Esophagus squamous epithelium (tissue), 5 donors: Measurements from ENCODE around the gene KDM1B. TPM values are rescaled to one million over a fixed set of nuclear protein-coding genes. Genes with fewer than 3 reads are reported as not detected.

Experiments
- DNase-seq: peaks from one replicate; lab custom pipeline; 2025; lab: John Stamatoyannopoulos, UW
- H3K27ac ChIP-seq, 4 donors: fragments of 200-600 bp; sonication (generic); one replicate each; pipeline ENCODE4 v1.5.1; 2016 to 2019; ENCODE audit warnings: mild to moderate bottlenecking in 1 of 4
- H3K27me3 ChIP-seq, 4 donors: fragments of 200-600 bp; sonication (generic); 1 replicate in 3 of 4; 2 replicates in 1 of 4; pipeline versions ENCODE4 v1.5.1 to v1.6.0; 2017 to 2021; ENCODE audit warnings: antibody characterized with exemption in 1 of 4
- H3K36me3 ChIP-seq, 3 donors: fragments of 200-600 bp; sonication (generic); one replicate each; pipeline ENCODE4 v1.5.1; 2016 to 2019
- H3K4me1 ChIP-seq, 3 donors: fragments of 200-600 bp; sonication (generic); one replicate each; pipeline ENCODE4 v1.5.1; 2017 to 2019
- H3K4me3 ChIP-seq, 4 donors: fragments of 200-600 bp; sonication (generic); 1 replicate in 3 of 4; 2 replicates in 1 of 4; pipeline ENCODE4 v1.5.1; 2016 to 2019; ENCODE audit warnings: mild to moderate bottlenecking in 2 of 4, moderate library complexity in 1 of 4
- H3K9me3 ChIP-seq, 3 donors: fragments of 200-600 bp; sonication (generic); one replicate each; pipeline ENCODE4 v1.5.1; 2016 to 2019
- POLR2A ChIP-seq, 4 donors: fragments of 450-650 bp; IDR thresholded peaks; one replicate each; pipeline ENCODE4 v1.6.1; 2017; ENCODE audit warnings: antibody characterized with exemption in 4 of 4, mild to moderate bottlenecking in 4 of 4, moderate library complexity in 3 of 4
- WGBS, 2 donors: methylation state at CpG; one replicate each; pipeline ENCODE4 v1.1.5; 2018; 5-methylcytosine and 5-hydroxymethylcytosine counted together
- intact Hi-C: fragments of 100-400 bp; cut with DNase I; formaldehyde crosslinking; loops from one replicate; pipeline ENCODE4 v1.15.0; 2022
- total RNA-seq, 4 donors: library from RNA; depleted of rRNA; stranded (reverse); fragments of >200 nt; gene quantifications; one replicate each; pipeline ENCODE4 v1.1.0, GENCODE V29; 2016
- TF ChIP-seq, protein P1 (sequence below), 6 experiments: fragments of 450-650 bp in 4 of 6; fragments of 200-600 bp in 2 of 6; sonication (generic) in 2 of 6; IDR thresholded peaks; one replicate each; pipeline ENCODE4 v1.5.1; 2016 to 2019; ENCODE audit warnings: antibody characterized with exemption in 6 of 6, mild to moderate bottlenecking in 4 of 6, moderate library complexity in 4 of 6
- donor health status: DM: yes; HTN: yes; CAD: no.

The KDM1B gene
- total RNA-seq, 4 donors from 2014 or later = 12.2 to 24.5 (median 18.2) TPM

DNA sequence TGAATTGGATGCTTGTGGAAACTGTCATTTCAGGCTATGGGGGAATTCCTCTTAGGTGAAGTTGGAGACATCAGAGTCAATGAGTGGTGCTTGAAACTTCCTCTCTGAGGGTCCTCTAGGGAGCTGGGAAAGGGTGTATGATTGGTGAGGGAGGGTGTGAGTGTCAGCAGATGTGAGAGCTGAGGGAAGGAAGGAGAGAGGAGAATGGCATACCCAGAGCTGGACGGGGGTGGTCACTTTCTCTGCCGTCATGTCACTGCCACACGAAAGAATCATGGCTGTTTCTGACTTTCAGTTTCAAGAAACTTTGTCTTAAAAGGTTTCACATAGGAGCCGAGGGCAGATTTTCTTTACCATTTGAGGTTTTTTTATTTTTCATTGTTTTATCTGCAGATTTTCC is 58.8 kb downstream of the KDM1B start:
- H3K27me3 ChIP-seq = no peaks in the 10 kb centered on the region
- peaks cover 0 to 75% (median 5%) of the 10 kb centered on the region in 3 donors for H3K36me3 ChIP-seq
- no peak for TF ChIP-seq POLR2A (IDR thresholded peaks at IDR 0.05)
- TF ChIP-seq, protein P1, sequence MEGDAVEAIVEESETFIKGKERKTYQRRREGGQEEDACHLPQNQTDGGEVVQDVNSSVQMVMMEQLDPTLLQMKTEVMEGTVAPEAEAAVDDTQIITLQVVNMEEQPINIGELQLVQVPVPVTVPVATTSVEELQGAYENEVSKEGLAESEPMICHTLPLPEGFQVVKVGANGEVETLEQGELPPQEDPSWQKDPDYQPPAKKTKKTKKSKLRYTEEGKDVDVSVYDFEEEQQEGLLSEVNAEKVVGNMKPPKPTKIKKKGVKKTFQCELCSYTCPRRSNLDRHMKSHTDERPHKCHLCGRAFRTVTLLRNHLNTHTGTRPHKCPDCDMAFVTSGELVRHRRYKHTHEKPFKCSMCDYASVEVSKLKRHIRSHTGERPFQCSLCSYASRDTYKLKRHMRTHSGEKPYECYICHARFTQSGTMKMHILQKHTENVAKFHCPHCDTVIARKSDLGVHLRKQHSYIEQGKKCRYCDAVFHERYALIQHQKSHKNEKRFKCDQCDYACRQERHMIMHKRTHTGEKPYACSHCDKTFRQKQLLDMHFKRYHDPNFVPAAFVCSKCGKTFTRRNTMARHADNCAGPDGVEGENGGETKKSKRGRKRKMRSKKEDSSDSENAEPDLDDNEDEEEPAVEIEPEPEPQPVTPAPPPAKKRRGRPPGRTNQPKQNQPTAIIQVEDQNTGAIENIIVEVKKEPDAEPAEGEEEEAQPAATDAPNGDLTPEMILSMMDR (IDR thresholded peaks at IDR 0.05) = no peak
- no peak overlapping the region for H3K4me3 ChIP-seq
- no peaks in the 10 kb centered on the region for H3K9me3 ChIP-seq
- no peak for DNase-seq
- H3K27ac ChIP-seq = no peak overlapping the region
- 67 to 82% methylated on average over 4 of the region's 4 CpGs for WGBS, 2 donors
- intact Hi-C loops = no loop called here
- H3K4me1 ChIP-seq = no peaks in the 10 kb centered on the region

DNA sequence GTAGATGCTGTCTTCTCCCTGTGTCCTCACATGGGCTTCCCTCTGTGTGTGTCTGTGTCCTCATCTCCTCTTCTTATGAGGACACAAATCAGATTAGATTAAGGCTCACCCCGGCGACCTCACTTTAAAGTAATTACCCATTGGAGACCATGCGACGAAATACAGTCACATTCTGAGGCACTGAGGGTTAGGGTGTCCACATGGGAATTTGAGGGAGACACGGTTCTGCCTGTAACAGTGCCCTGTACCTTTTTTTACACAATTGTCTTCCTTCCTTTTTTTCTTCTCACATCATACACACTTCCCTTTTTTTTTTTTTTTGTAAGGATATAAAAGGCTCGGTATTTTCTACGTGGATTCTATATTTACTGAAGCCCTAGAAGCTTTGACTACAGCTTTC is 60.2 kb downstream of the KDM1B start:
- Histone ChIP-seq H3K4me1 (peaks cover 0 to 4% (median 0%) of the 10 kb centered on the region in 3 donors), H3K27me3 (no peaks in the 10 kb centered on the region), H3K4me3 (no peak overlapping the region), H3K9me3 (no peaks in the 10 kb centered on the region), H3K36me3 (peaks cover 0 to 78% (median 5%) of the 10 kb centered on the region in 3 donors), H3K27ac (no peak overlapping the region)
- intact Hi-C loops = no loop called here
- DNase-seq = no peak
- no peak for TF ChIP-seq POLR2A (IDR thresholded peaks at IDR 0.05)
- TF ChIP-seq, protein P1 (IDR thresholded peaks at IDR 0.05) = no peak
- WGBS, 2 donors = 56 to 60% methylated on average over 7 of the region's 7 CpGs

DNA sequence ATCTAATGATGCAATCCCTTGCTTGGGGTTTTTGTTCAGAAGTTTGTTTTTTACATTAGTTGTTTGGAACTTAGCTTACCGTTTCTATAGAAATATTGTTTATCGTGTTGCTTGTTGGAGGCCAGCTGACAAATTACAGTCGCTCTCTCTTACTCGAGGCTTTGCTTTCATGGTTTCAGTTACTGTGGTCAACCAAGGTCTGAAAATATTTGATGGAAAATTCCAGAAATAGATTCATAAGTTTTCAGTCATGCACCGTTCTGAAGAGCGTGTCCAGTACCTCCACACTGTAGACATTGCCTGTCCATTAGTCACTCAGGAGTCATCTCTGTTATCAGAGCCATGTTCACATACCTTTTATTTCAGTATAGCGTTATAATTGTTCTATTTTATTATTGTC is 61.2 kb downstream of the KDM1B start:
- Histone ChIP-seq H3K4me3 (no peak overlapping the region), H3K9me3 (no peaks in the 10 kb centered on the region), H3K27me3 (no peaks in the 10 kb centered on the region), H3K36me3 (peaks cover 0 to 88% (median 5%) of the 10 kb centered on the region in 3 donors), H3K4me1 (peaks cover 0 to 4% (median 0%) of the 10 kb centered on the region in 3 donors), H3K27ac (no peak overlapping the region)
- TF ChIP-seq, protein P1 (IDR thresholded peaks at IDR 0.05) = no peak
- no peak for TF ChIP-seq POLR2A (IDR thresholded peaks at IDR 0.05)
- DNase-seq = no peak
- WGBS, 2 donors = 79 to 82% methylated on average over 7 of the region's 7 CpGs
- intact Hi-C loops = no loop called here

DNA sequence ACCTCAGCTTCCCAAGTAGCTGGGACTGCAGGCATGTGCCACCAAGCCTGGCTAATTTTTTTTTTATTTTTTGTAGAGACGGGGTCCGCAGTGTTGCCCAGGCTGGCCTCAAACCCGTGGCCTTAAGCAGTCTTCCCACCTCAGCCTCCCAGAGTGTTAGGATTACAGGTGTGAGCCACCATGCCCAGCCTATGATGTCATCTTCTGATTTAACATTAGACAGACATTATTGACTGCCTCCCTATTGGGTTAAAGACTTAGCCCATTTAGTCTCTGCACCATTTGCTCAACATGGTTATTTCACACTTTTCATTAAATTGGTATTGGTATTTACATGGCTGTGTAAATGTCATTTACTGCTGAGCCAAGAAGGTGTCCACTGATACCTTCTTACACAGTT is 63.0 kb downstream of the KDM1B start:
- no peak for TF ChIP-seq POLR2A (IDR thresholded peaks at IDR 0.05)
- TF ChIP-seq, protein P1 (IDR thresholded peaks at IDR 0.05) = no peak
- intact Hi-C loops = no loop called here
- no peak overlapping the region for H3K27ac ChIP-seq
- peaks cover 0 to 4% (median 0%) of the 10 kb centered on the region in 3 donors for H3K4me1 ChIP-seq
- WGBS, 2 donors = 90 to 95% methylated on average over 3 of the region's 3 CpGs
- no peaks in the 10 kb centered on the region for H3K9me3 ChIP-seq
- no peaks in the 10 kb centered on the region for H3K27me3 ChIP-seq
- DNase-seq = no peak
- peaks cover 0 to 94% (median 5%) of the 10 kb centered on the region in 3 donors for H3K36me3 ChIP-seq
- no peak overlapping the region for H3K4me3 ChIP-seq

DNA sequence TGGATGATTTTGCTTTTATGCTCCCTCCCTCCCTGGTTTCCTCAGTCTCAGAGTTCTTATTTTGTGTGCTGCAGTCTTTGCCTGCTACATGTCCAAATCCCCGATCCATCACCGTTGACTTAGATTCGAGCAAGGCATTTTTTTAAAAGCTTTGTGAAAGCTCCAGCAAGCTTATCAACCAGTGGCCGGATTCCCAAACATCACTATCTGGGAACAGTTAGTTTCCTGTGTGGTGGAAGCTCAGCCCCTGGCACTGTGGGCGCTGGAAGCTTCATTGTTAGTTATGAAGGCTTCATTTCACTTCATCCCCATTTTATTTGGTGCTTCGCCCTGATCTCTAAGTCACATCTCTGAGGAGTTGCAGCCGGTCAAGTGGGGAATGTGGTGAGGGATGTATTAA is 64.4 kb downstream of the KDM1B start:
- WGBS, 2 donors = 34 to 67% methylated on average over 7 of the region's 7 CpGs
- no peak overlapping the region for H3K4me3 ChIP-seq
- intact Hi-C loops = no loop called here
- H3K9me3 ChIP-seq = no peaks in the 10 kb centered on the region
- no peak for TF ChIP-seq POLR2A (IDR thresholded peaks at IDR 0.05)
- TF ChIP-seq, protein P1 (IDR thresholded peaks at IDR 0.05) = no peak
- no peaks in the 10 kb centered on the region for H3K27me3 ChIP-seq
- no peak overlapping the region for H3K27ac ChIP-seq
- H3K36me3 ChIP-seq = peaks cover 0 to 94% (median 5%) of the 10 kb centered on the region in 3 donors
- H3K4me1 ChIP-seq = peaks cover 0 to 4% (median 0%) of the 10 kb centered on the region in 3 donors
- DNase-seq = no peak
